GM18519 (cell line): ENCODE data around the gene KLHL7.
"Not testable (repeated sequence)": the region's sequence is repeated elsewhere in the genome, so short reads cannot be mapped to it uniquely, and the experiment has no call there.

Experiments used
- ATAC-seq: cut with Tn5 transposase; IDR thresholded peaks from one replicate; pipeline ENCODE4 v1.9.1; 2021; ENCODE audit warnings: mild to moderate bottlenecking, moderate library complexity; ENCODE audit not compliant: unreplicated experiment, low FRiP score

The KLHL7 gene

GRCh38 chr7:23168111-23168885 is 62.7 kb downstream of the KLHL7 start:
- no peak for ATAC-seq

GRCh38 chr7:23175938-23176337 is 70.4 kb downstream of the KLHL7 start:
- no peak for ATAC-seq

GRCh38 chr7:23181684-23182553 is 76.3 kb downstream of the KLHL7 start, which contains the start of gene NUP42:
Gene NUP42, plus strand, starts transcription at chr7:23182048. Its CDS starts 38 bp downstream, at chr7:23182086.
- ATAC-seq = peak; percentile 93

- no peak for ATAC-seq
These were observed 77.9 kb downstream of the KLHL7 start for GRCh38 chr7:23183279-23184012.

- ATAC-seq = no peak
These were observed 78.7 kb downstream of the KLHL7 start for GRCh38 chr7:23184291-23184690.

- ATAC-seq = no peak
These were observed 79.2 kb downstream of the KLHL7 start for GRCh38 chr7:23184709-23185359.

GRCh38 chr7:23185980-23186379 is 80.4 kb downstream of the KLHL7 start:
- no peak for ATAC-seq

GRCh38 chr7:23191022-23191421 is 85.4 kb downstream of the KLHL7 start:
- no peak for ATAC-seq

GRCh38 chr7:23193650-23194227 is 88.2 kb downstream of the KLHL7 start:
- ATAC-seq = not testable (repeated sequence)

- no peak for ATAC-seq
These were observed 90.7 kb downstream of the KLHL7 start for GRCh38 chr7:23196306-23196705.

GRCh38 chr7:23197745-23198144 is 92.2 kb downstream of the KLHL7 start:
- ATAC-seq = not testable (repeated sequence)

- ATAC-seq = no peak
These were observed 94.7 kb downstream of the KLHL7 start for GRCh38 chr7:23200331-23200730.

- no peak for ATAC-seq
These were observed 98.7 kb downstream of the KLHL7 start for GRCh38 chr7:23204241-23204640.

GRCh38 chr7:23205577-23205908 is 100.0 kb downstream of the KLHL7 start:
- ATAC-seq = no peak

- no peak for ATAC-seq
These were observed 100.6 kb downstream of the KLHL7 start for GRCh38 chr7:23205909-23206767.

GRCh38 chr7:23207021-23207420 is 101.4 kb downstream of the KLHL7 start:
- no peak for ATAC-seq

- ATAC-seq = no peak
These were observed 102.3 kb downstream of the KLHL7 start for GRCh38 chr7:23207884-23208283.

- no peak for ATAC-seq
These were observed 102.7 kb downstream of the KLHL7 start for GRCh38 chr7:23208316-23208715.

GRCh38 chr7:23210506-23210905 is 104.9 kb downstream of the KLHL7 start:
- no peak for ATAC-seq
